GM23248 (cell line): Measurements from ENCODE around the gene LRWD1. TPM values are rescaled to one million over a fixed set of nuclear protein-coding genes. Genes with fewer than 3 reads are reported as not detected.
"Not testable (repeated sequence)": the region's sequence is repeated elsewhere in the genome, so short reads cannot be mapped to it uniquely, and the experiment has no call there.

Experiments
- DNase-seq: peaks from one replicate; pipeline ENCODE4 v3.0.0-alpha.2; 2015
- H2AFZ ChIP-seq: fragments of 200-600 bp; sonication (generic); 2 replicates; pipeline ENCODE4 v1.6.1; 2016; ENCODE audit warnings: antibody characterized with exemption
- H3F3A ChIP-seq: fragments of 200-600 bp; sonication (generic); 2 replicates; pipeline ENCODE4 v1.6.1; 2016; ENCODE audit warnings: mild to moderate bottlenecking, antibody characterized with exemption, mixed run types; ENCODE audit not compliant: insufficient read depth
- H3K27ac ChIP-seq: fragments of 200-600 bp; sonication (generic); 2 replicates; pipeline ENCODE4 v1.5.1; 2016; ENCODE audit warnings: mild to moderate bottlenecking
- H3K27me3 ChIP-seq: fragments of 200-600 bp; sonication (generic); replicated peaks from 2 replicates; pipeline ENCODE4 v1.6.1; 2016; ENCODE audit warnings: mild to moderate bottlenecking; ENCODE audit not compliant: insufficient read depth
- H3K36me3 ChIP-seq: fragments of 200-600 bp; sonication (generic); 2 replicates; pipeline ENCODE4 v1.6.1; 2016; ENCODE audit warnings: low read depth, mild to moderate bottlenecking
- H3K4me1 ChIP-seq: fragments of 200-600 bp; sonication (generic); 2 replicates; pipeline ENCODE4 v1.6.1; 2016; ENCODE audit warnings: mild to moderate bottlenecking; ENCODE audit not compliant: insufficient read depth
- H3K4me2 ChIP-seq: fragments of 200-600 bp; sonication (generic); one replicate; pipeline ENCODE4 v1.6.1; 2016; ENCODE audit warnings: mild to moderate bottlenecking; ENCODE audit not compliant: unreplicated experiment
- H3K4me3 ChIP-seq: fragments of 200-600 bp; sonication (generic); 2 replicates; pipeline ENCODE4 v1.5.1; 2016; ENCODE audit warnings: mild to moderate bottlenecking
- H3K79me2 ChIP-seq: fragments of 200-600 bp; sonication (generic); 2 replicates; pipeline ENCODE4 v1.6.1; 2016; ENCODE audit warnings: mild to moderate bottlenecking; ENCODE audit not compliant: insufficient read depth
- H3K9ac ChIP-seq: fragments of 200-600 bp; sonication (generic); 2 replicates; pipeline ENCODE4 v1.6.1; 2016; ENCODE audit warnings: mild to moderate bottlenecking
- H3K9me2 ChIP-seq: fragments of 200-600 bp; sonication (generic); 2 replicates; pipeline ENCODE4 v1.6.1; 2016; ENCODE audit warnings: mixed run types, mild to moderate bottlenecking, moderate library complexity; ENCODE audit not compliant: insufficient read depth
- H3K9me3 ChIP-seq: fragments of 200-600 bp; sonication (generic); one replicate; pipeline ENCODE4 v1.6.1; 2017; ENCODE audit warnings: low read depth
- H4K20me1 ChIP-seq: fragments of 200-600 bp; sonication (generic); 2 replicates; pipeline ENCODE4 v1.6.0; 2016; ENCODE audit not compliant: insufficient read depth
- WGBS, 2 experiments: methylation state at CpG; one replicate each; pipeline ENCODE4 v1.1.6; 2015 to 2017; ENCODE audit warnings: low lambda C conversion rate in 2 of 2, low coverage in 1 of 2; ENCODE audit errors: missing lambda C conversion rate in 2 of 2; 5-methylcytosine and 5-hydroxymethylcytosine counted together
- in situ Hi-C: fragments of 300-500 bp; cut with MboI; formaldehyde crosslinking; loops from 2 replicates; pipeline ENCODE4 v1.15.0; 2020
- polyA plus RNA-seq: library from polyadenylated mRNA; unstranded; fragments of >200 nt; fragmentation: Nextera tagmentation; extraction: Ambion mirVana; gene quantifications from 2 replicates; pipeline ENCODE4 v1.2.1, GENCODE V29; 2016
- total RNA-seq: library from RNA; depleted of rRNA; stranded (reverse); fragments of >200 nt; shearing (Covaris generic); gene quantifications from 2 replicates; pipeline ENCODE4 v1.2.3, GENCODE V29; 2014

The LRWD1 gene
- total and polyA plus RNA-seq, 2 experiments from 2014 or later: 15.3 to 18.3 TPM

DNA sequence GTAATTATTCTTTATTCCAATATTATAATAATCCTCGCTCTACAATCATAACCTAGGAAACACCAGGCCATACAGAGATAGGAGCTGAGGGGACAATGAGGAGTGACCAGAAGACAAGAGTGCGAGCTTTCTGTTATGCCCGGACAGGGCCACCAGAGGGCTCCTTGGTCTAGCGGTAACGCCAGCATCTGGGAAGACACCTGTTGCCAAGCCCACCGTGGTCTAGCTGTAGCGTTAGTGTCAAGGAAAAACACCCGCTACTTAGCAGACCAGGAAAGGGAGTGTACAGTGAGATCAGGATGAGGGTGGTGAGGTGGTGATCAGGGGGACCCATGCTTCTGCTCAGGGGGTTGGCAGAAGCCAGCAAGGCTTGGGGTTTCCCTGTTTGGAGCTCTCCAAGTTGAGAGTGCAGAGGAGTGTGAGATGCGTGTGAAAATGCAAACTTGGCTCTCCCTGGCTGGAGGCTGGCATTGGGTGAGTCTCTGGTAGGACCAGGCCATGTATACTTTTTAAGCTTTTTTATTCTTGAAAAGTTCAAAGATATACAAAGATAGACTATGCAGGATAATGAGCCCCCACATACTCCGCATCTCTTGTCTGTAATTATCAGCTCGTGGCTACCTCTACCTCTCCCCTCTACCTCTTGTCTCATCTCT, 15.3 kb downstream of the LRWD1 start:
- WGBS, 2 experiments: 1 to 4% methylated on average over 8 of the region's 11 CpGs
- H3K4me3 ChIP-seq, in situ Hi-C loops, H3F3A ChIP-seq, H3K27me3 ChIP-seq, H3K4me1 ChIP-seq, H3K9me3 ChIP-seq, H3K4me2 ChIP-seq, H2AFZ ChIP-seq, H3K79me2 ChIP-seq, H3K9ac ChIP-seq, H3K36me3 ChIP-seq, H3K9me2 ChIP-seq, DNase-seq, H4K20me1 ChIP-seq, H3K27ac ChIP-seq: not testable (repeated sequence)

DNA sequence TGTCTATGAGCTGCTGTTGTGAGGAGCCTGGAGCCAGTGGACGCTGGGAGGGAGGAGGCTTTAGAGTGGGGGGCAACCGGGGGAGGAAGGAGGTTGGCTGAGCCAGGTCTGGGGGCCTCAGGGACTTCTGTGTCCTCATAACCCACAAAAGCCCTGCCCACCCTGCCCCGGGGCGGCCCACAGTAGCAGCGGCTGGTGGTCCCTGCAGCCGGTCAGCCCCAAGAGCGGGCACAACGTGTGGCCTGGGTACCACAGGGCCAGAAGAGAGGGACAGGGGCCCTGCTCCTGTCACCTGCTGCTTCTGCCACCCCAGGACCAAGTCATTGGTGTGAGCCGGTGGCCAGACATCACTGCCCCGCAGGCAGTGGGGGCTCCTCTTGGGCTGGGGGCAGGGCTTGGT, 17.2 kb downstream of the LRWD1 start:
- H3K9me3 ChIP-seq, H3K9ac ChIP-seq, in situ Hi-C loops, H3K4me1 ChIP-seq, DNase-seq, H3K4me2 ChIP-seq, H3K4me3 ChIP-seq, H3K36me3 ChIP-seq, H3K27ac ChIP-seq, H4K20me1 ChIP-seq, H3F3A ChIP-seq, H2AFZ ChIP-seq, H3K27me3 ChIP-seq, H3K79me2 ChIP-seq, H3K9me2 ChIP-seq: not testable (repeated sequence)
- WGBS, 2 experiments: no CpG with 5 or more reads among the region's 10 CpGs

GRCh38 chr7:102484317-102484716, 19.5 kb downstream of the LRWD1 start:
- DNase-seq, H3K36me3 ChIP-seq, H4K20me1 ChIP-seq, H3K9me3 ChIP-seq, in situ Hi-C loops, H2AFZ ChIP-seq, H3K9ac ChIP-seq, H3K27me3 ChIP-seq, H3F3A ChIP-seq, H3K9me2 ChIP-seq, H3K4me2 ChIP-seq, H3K4me3 ChIP-seq, H3K79me2 ChIP-seq, H3K27ac ChIP-seq, H3K4me1 ChIP-seq: not testable (repeated sequence)
- no CpG with 5 or more reads among the region's 5 CpGs for WGBS, 2 experiments

DNA sequence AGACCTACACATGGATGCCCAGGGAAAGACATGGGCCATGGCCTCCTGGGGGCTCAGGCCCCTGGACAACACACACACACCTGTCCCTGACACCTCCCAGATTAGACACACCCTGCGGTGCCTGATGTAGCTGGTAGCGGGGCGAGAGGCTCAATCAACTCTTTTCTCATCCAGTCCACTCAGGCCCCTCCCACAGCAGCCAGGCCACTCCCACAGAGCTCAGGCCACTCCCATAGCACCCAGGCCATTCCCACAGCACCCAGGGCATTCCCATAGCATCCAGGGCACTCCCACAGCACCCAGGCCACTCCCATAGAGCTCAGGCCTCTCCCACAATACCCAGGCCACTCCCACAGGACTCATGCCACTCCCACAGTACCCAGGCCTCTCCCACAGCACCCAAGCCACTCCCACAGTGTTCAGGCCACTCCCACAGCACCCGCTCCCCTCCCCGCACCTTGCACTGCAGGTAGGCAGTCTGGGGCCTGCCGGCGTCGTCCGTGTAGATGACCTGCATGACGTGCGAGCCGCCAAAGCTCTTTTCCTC, 25.8 kb downstream of the LRWD1 start:
- H3K4me3 ChIP-seq, H3K27ac ChIP-seq, H4K20me1 ChIP-seq, H3K79me2 ChIP-seq, DNase-seq, H3K9ac ChIP-seq, H3K9me3 ChIP-seq, H2AFZ ChIP-seq, H3K4me1 ChIP-seq, in situ Hi-C loops, H3F3A ChIP-seq, H3K9me2 ChIP-seq, H3K36me3 ChIP-seq, H3K27me3 ChIP-seq, H3K4me2 ChIP-seq: not testable (repeated sequence)
- WGBS, 2 experiments: 100% methylated on average over 2 of the region's 12 CpGs

DNA sequence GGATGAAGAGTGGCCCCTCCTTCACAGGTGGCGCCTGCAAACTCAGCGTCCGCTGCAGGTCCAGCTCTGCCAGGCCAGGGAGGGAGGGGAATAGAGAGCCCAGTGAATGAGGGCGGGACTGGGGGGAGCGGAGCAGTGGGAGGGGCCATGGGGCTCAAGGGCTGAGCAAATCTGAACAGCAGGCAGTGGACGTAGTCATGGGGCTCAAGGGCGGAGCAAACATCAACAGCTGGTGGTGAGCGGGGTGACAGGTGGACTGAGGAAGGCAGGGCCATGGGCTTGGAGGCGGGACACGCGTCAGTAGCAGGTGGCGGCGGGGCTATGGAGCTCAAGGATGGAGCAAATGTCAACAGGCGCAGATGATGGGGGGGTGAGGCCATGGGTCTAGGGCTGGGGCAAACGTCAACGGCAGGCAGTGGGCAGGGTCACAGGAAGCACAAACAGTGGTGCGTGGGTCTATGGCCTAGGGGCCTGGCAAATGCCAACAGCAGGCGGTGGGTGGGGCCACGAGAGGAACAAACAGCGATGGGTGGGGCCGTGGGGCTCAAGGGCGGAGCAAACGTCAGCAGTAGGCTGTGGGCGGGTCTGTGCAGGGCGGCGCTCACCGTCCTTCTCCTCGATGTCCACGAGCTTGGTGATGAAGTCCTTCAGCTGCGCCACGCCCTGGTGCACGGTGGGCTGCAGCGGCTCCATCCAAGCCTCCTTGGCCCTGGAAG, 28.6 kb downstream of the LRWD1 start:
- H4K20me1 ChIP-seq, H3K4me3 ChIP-seq, H3K27ac ChIP-seq, H3K4me2 ChIP-seq, H3K9me2 ChIP-seq, H3K79me2 ChIP-seq, H3K4me1 ChIP-seq, H3K36me3 ChIP-seq, in situ Hi-C loops, H3K27me3 ChIP-seq, H3F3A ChIP-seq, H3K9ac ChIP-seq, DNase-seq, H3K9me3 ChIP-seq, H2AFZ ChIP-seq: not testable (repeated sequence)
- no CpG with 5 or more reads among the region's 33 CpGs for WGBS, 2 experiments

DNA sequence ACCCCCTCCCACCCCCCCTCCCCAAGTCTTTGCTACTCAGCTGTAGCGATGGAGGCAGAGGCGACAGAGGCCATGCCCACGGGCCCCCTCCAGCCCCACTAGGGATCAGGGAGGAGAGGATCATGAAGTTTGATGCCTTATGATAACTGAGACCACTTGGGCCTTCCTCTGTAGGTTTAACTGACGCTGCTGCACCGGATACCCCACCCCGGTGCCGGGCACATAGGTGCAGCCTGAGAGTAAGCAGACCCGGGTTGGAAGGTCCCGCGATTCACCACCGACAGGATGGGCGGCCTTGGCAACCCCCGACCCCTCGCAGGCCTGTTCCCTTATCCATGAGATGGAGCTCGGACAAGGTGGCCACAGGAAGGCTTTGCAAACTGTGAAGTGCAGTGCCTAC, 29.2 kb downstream of the LRWD1 start:
- H3K9ac ChIP-seq, H3K4me1 ChIP-seq, H3K4me3 ChIP-seq, H3K9me3 ChIP-seq, H3F3A ChIP-seq, H3K4me2 ChIP-seq, in situ Hi-C loops, H3K27ac ChIP-seq, DNase-seq, H2AFZ ChIP-seq, H3K9me2 ChIP-seq, H3K36me3 ChIP-seq, H3K79me2 ChIP-seq, H3K27me3 ChIP-seq, H4K20me1 ChIP-seq: not testable (repeated sequence)
- WGBS, 2 experiments: 74% methylated on average over 6 of the region's 15 CpGs; no CpG with 5 or more reads in 1 of the 2 experiments

DNA sequence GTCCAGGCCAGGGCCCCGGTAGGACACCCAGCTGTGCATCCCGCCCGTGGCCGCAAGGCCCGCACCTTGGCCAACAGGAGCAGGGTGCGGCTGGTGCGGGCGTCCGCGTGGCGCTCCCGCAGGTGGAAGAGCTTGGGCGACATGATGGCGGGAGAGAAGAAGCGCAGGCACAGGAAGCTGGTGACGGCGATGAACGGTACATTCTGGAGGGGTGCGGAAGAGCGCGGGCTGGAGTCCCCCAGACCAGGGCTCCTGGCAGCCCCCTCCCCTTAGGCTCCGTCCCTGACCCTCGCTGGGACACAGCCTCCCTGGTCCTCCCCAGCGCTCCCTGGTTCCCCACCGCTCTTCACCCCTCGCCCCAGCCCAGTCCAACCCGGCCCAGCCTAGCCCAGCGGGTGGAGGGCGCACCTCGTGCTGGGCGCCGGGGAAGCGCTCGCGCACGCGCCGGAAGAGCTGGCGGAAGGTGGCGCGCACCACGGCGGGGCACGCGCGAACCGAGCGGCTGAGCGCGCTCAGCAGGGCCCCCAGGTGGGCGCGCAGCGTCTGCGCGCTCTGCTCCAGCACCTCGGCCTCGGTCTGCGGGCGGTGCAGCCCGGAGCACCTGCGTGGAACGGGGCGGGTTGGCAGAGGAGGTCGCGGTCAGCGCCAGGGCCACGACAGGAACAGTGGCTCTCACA, 29.8 kb downstream of the LRWD1 start:
- no CpG with 5 or more reads among the region's 67 CpGs for WGBS, 2 experiments
- H4K20me1 ChIP-seq, H3K9me3 ChIP-seq, H3K4me1 ChIP-seq, H3K9ac ChIP-seq, H3K4me3 ChIP-seq, H3K27ac ChIP-seq, H3F3A ChIP-seq, in situ Hi-C loops, H3K79me2 ChIP-seq, H3K27me3 ChIP-seq, H2AFZ ChIP-seq, H3K36me3 ChIP-seq, H3K9me2 ChIP-seq, H3K4me2 ChIP-seq, DNase-seq: not testable (repeated sequence)
